ENCODE data around the gene CC2D1B. TPM values are rescaled to one million over a fixed set of nuclear protein-coding genes. Genes with fewer than 3 reads are reported as not detected.
A peak's percentile ranks its signal among the peaks of the same experiment; 100 is the strongest.

Gene CC2D1B
- total RNA-seq, 4 donors from 2014 or later, result 16.6 to 29.8 (median 25.1) TPM

DNA sequence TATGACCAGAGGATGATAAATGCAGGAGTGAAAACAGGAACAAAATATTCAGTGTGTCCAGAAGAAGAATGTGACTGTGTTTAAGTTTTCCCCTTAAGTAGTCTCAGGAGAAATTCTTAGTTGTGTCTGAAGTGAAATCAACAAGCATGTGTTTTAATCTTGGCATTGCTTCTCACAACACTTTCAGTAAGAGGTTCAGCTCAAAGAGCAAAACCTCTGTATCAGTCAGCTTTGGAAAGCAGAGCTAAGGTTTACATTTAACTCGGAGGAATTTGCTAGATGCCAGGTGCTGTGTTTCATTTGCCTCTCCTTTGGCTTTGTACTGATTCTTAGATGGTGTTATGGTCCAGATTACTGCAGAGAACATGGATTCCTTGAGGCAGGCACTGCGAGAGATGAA, 28.6 kb downstream of the CC2D1B start:
- TF ChIP-seq POLR2A (IDR thresholded peaks at IDR 0.05), result no peak
- TF ChIP-seq, protein P1, sequence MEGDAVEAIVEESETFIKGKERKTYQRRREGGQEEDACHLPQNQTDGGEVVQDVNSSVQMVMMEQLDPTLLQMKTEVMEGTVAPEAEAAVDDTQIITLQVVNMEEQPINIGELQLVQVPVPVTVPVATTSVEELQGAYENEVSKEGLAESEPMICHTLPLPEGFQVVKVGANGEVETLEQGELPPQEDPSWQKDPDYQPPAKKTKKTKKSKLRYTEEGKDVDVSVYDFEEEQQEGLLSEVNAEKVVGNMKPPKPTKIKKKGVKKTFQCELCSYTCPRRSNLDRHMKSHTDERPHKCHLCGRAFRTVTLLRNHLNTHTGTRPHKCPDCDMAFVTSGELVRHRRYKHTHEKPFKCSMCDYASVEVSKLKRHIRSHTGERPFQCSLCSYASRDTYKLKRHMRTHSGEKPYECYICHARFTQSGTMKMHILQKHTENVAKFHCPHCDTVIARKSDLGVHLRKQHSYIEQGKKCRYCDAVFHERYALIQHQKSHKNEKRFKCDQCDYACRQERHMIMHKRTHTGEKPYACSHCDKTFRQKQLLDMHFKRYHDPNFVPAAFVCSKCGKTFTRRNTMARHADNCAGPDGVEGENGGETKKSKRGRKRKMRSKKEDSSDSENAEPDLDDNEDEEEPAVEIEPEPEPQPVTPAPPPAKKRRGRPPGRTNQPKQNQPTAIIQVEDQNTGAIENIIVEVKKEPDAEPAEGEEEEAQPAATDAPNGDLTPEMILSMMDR (IDR thresholded peaks at IDR 0.05), result no peak
- H3K4me3 ChIP-seq (ENCODE audit: low read depth, poor library complexity, severe bottlenecking), result no peak overlapping the region
- peak in 1 of 2 donors; percentile 52 for DNase-seq (ENCODE audit: low spot score in 2 of 2)
- WGBS, 2 donors, result 88 to 95% methylated on average over 2 of the region's 2 CpGs
- intact Hi-C loops (cut with DNase I; ENCODE audit: low total_unique reads), result no loop called here

DNA sequence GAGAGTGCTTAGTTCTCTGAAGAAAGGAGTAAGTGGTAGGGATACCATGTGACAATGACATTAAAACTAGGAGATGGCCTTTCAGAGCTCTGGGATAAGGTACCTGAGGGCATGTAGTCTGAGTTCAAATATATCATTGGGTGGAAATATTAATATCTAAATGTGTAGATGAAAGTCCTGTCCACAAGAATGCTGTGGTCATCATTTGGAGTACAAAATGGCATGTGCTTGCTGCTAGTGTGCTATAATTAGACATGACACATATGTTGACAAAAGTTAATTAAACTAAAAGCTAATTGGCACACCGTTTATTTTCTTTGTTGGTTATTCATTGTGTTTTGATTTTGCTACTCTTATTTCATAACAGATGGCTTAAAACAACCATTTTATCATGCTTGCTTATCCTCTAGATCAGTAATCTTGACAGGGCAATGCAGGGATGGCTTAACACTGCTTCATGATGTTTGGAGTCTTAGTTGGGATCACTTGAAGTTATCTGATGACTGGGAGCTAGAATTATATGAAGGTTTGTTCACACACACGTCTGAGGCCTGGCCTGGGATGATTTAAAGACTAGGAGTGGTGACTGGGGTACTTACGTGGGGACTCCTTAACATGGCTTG, 31.0 kb downstream of the CC2D1B start:
- no peak for DNase-seq (ENCODE audit: low spot score in 2 of 2)
- intact Hi-C loops (cut with DNase I; ENCODE audit: low total_unique reads), result no loop called here
- 77 to 83% methylated on average over 3 of the region's 3 CpGs for WGBS, 2 donors
- H3K4me3 ChIP-seq (ENCODE audit: low read depth, poor library complexity, severe bottlenecking), result no peak overlapping the region
- TF ChIP-seq, protein P1 (IDR thresholded peaks at IDR 0.05), result no peak
- no peak for TF ChIP-seq POLR2A (IDR thresholded peaks at IDR 0.05)

DNA sequence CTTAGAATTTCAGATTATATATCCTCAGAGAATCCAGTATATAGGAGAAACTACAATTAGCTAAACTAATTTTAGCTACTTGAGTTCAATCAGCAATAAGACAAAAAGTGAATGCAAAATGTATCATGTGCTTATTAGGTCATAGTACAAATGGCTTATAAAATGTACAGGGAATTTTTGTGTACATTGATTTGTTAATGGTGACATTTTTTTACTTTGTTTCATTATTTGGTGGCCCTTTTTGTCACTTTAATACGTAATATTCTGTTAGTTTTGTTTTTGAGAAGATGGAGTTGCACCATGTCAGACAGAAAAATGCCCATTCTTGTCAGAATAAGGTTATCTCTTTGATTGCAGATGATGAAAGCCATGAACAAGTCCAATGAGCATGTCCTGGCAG, 33.6 kb downstream of the CC2D1B start:
- WGBS, 2 donors, result 88 to 97% methylated on average over 1 of the region's 1 CpG
- no peak for DNase-seq (ENCODE audit: low spot score in 2 of 2)
- TF ChIP-seq POLR2A (IDR thresholded peaks at IDR 0.05), result no peak
- TF ChIP-seq, protein P1 (IDR thresholded peaks at IDR 0.05), result no peak
- H3K4me3 ChIP-seq (ENCODE audit: low read depth, poor library complexity, severe bottlenecking), result no peak overlapping the region
- intact Hi-C loops (cut with DNase I; ENCODE audit: low total_unique reads), result no loop called here

DNA sequence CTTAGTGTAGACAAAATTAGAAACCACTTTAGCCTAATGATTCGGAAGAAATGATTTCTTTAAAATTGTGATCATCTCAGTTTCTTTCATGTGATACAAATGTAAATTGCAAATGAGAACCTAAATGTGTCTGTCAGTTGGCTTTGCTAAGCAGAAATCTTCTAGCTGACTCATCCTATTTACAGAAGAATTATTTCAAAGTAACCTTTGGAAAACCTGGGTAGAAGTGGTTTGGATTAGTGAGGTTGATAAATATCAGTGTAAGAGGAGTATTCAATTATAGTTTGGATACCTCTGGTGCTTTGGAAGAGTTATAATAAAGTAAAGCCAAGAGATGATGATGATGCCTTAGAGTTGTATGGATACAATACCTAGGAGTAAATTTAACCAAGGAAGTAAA, 37.4 kb downstream of the CC2D1B start:
- H3K4me3 ChIP-seq (ENCODE audit: low read depth, poor library complexity, severe bottlenecking), result no peak overlapping the region
- no peak for TF ChIP-seq POLR2A (IDR thresholded peaks at IDR 0.05)
- TF ChIP-seq, protein P1 (IDR thresholded peaks at IDR 0.05), result no peak
- 91 to 92% methylated on average over 1 of the region's 1 CpG for WGBS, 2 donors
- DNase-seq (ENCODE audit: low spot score in 2 of 2), result no peak
- intact Hi-C loops (cut with DNase I; ENCODE audit: low total_unique reads), result no loop called here

DNA sequence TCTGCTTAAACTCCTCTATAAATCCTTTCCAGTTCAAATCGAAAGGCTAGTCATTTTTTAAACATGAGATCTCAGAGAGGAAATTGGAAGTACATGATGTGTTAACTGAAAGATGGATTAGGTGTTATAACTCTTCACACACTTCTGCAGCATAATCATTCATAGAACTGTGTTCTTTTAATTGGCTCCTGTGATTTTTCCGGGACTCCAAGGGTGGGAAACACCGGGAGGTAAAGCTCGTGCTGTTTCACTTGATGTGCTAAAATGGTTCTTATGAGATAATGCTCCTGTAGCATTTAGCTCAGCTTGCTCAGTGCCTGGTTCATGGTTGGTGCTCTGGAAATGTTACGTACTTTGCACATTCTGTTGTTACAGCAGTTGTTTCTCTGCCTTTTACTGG, 40.2 kb downstream of the CC2D1B start:
- 84 to 90% methylated on average over 5 of the region's 5 CpGs for WGBS, 2 donors
- H3K4me3 ChIP-seq (ENCODE audit: low read depth, poor library complexity, severe bottlenecking), result no peak overlapping the region
- no peak for DNase-seq (ENCODE audit: low spot score in 2 of 2)
- intact Hi-C loops (cut with DNase I; ENCODE audit: low total_unique reads), result no loop called here
- TF ChIP-seq, protein P1 (IDR thresholded peaks at IDR 0.05), result no peak
- no peak for TF ChIP-seq POLR2A (IDR thresholded peaks at IDR 0.05)

DNA sequence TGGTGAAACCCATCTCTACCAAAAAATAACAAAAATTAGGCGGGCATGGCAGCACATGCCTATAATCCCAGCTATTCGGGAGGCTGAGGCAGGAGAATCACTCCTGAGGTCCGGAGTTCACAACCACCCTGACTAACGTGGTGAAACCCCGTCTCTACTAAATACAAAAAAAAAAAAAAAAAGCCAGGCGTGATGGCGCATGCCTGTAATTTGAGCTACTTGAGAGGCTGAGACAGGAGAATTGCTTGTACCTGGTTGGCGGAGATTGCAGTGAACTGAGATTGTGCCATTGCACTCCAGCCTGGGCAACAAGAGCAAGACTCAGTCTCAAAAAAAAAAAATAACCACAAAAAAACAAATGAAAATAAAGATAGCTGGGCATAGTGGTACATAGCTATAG, 42.3 kb downstream of the CC2D1B start:
- DNase-seq (ENCODE audit: low spot score in 2 of 2), result no peak
- no peak for TF ChIP-seq POLR2A (IDR thresholded peaks at IDR 0.05)
- TF ChIP-seq, protein P1 (IDR thresholded peaks at IDR 0.05), result no peak
- 89 to 90% methylated on average over 8 of the region's 8 CpGs for WGBS, 2 donors
- H3K4me3 ChIP-seq (ENCODE audit: low read depth, poor library complexity, severe bottlenecking), result no peak overlapping the region
- intact Hi-C loops (cut with DNase I; ENCODE audit: low total_unique reads), result no loop called here
